ENCODE results near the gene SLX9. TPM values are rescaled to one million over a fixed set of nuclear protein-coding genes. Genes with fewer than 3 reads are reported as not detected.

SLX9 gene
- total and polyA plus RNA-seq, 9 donors: 5.6 to 24.1 (median 16.6) TPM

GRCh38 chr21:44949779-44950198 lies 10.0 kb downstream of the SLX9 start:
- intact Hi-C loops (cut with DNase I): loop anchor here (1.0 to 10.0 kb wide), 7 partner anchors 85 to 495 kb away; partner anchors contain the start of gene POFUT2 (in 1 of the 4)
- DNase-seq: peak; percentile 85 to 92 (median 89)
- TF ChIP-seq CTCF (IDR thresholded peaks at IDR 0.05) (peak; percentile 79 to 91 (median 86)), POLR2A (IDR thresholded peaks at IDR 0.05) (no peak), EP300 (IDR thresholded peaks at IDR 0.05) (no peak)
- no peaks in the 10 kb centered on the region for H3K36me3 ChIP-seq
- no peaks in the 10 kb centered on the region for H3K4me1 ChIP-seq (ENCODE audit: insufficient read depth)
- no peaks in the 10 kb centered on the region for H3K9me3 ChIP-seq
- H3K4me3 ChIP-seq: no peak overlapping the region
- H3K27ac ChIP-seq: no peak overlapping the region
- WGBS, 3 donors: 9 to 20% (median 15%) methylated on average over 10 of the region's 10 CpGs
- no peaks in the 10 kb centered on the region for H3K27me3 ChIP-seq

- intact Hi-C loops (cut with DNase I): loop anchor here in 3 of 4 donors (1.0 to 10.0 kb wide), 4 partner anchors 84 to 334 kb away; partner anchors contain the start of gene POFUT2 (in 1 of the 3)
- DNase-seq: peak in 1 of 5 donors; percentile 35
- H3K36me3 ChIP-seq: no peaks in the 10 kb centered on the region
- no peak overlapping the region for H3K27ac ChIP-seq
- no peaks in the 10 kb centered on the region for H3K4me1 ChIP-seq (ENCODE audit: insufficient read depth)
- no peaks in the 10 kb centered on the region for H3K9me3 ChIP-seq
- TF ChIP-seq POLR2A (IDR thresholded peaks at IDR 0.05) (no peak), CTCF (IDR thresholded peaks at IDR 0.05) (no peak), EP300 (IDR thresholded peaks at IDR 0.05) (no peak)
- H3K4me3 ChIP-seq: no peak overlapping the region
- 84 to 91% (median 90%) methylated on average over 18 of the region's 18 CpGs for WGBS, 3 donors
- no peaks in the 10 kb centered on the region for H3K27me3 ChIP-seq
These were observed 10.5 kb downstream of the SLX9 start for GRCh38 chr21:44950351-44950750.

GRCh38 chr21:44951186-44951915 lies 11.5 kb downstream of the SLX9 start:
- TF ChIP-seq POLR2A (IDR thresholded peaks at IDR 0.05) (no peak), CTCF (IDR thresholded peaks at IDR 0.05) (no peak), EP300 (IDR thresholded peaks at IDR 0.05) (no peak)
- DNase-seq: no peak
- H3K9me3 ChIP-seq: no peaks in the 10 kb centered on the region
- WGBS, 3 donors: 94 to 96% (median 96%) methylated on average over 31 of the region's 31 CpGs
- intact Hi-C loops (cut with DNase I): loop anchor here in 2 of 4 donors (5.0 to 10.0 kb wide), 3 partner anchors 83 to 333 kb away; partner anchors contain the start of gene POFUT2 (in 1 of the 2)
- H3K4me1 ChIP-seq (ENCODE audit: insufficient read depth): no peaks in the 10 kb centered on the region
- H3K4me3 ChIP-seq: no peak overlapping the region
- no peaks in the 10 kb centered on the region for H3K27me3 ChIP-seq
- no peaks in the 10 kb centered on the region for H3K36me3 ChIP-seq
- no peak overlapping the region for H3K27ac ChIP-seq

GRCh38 chr21:44952116-44952928 lies 12.5 kb downstream of the SLX9 start:
- Histone ChIP-seq H3K36me3 (no peaks in the 10 kb centered on the region), H3K27me3 (no peaks in the 10 kb centered on the region), H3K4me1 (ENCODE audit: insufficient read depth) (no peaks in the 10 kb centered on the region), H3K4me3 (no peak overlapping the region), H3K27ac (no peak overlapping the region), H3K9me3 (no peaks in the 10 kb centered on the region)
- DNase-seq: no peak
- TF ChIP-seq EP300 (IDR thresholded peaks at IDR 0.05) (no peak), POLR2A (IDR thresholded peaks at IDR 0.05) (no peak), CTCF (IDR thresholded peaks at IDR 0.05) (no peak)
- intact Hi-C loops (cut with DNase I): loop anchor here in 2 of 4 donors (5.0 to 10.0 kb wide), 3 partner anchors 82 to 332 kb away; partner anchors contain the start of gene POFUT2 (in 1 of the 2)
- WGBS, 3 donors: 80 to 89% (median 86%) methylated on average over 23 to 24 of the region's 24 CpGs
